ENCODE data around the gene TCF20. TPM values are rescaled to one million over a fixed set of nuclear protein-coding genes. Genes with fewer than 3 reads are reported as not detected.

The TCF20 gene
- total RNA-seq, 1 donor from 2014 or later: 31.0 TPM

- DNase-seq (ENCODE audit: low spot score): no peak
- Mint-ChIP-seq H3K36me3 (ENCODE audit: low read depth) (no peaks in the 10 kb centered on the region), H3K9me3 (ENCODE audit: low read depth) (no peaks in the 10 kb centered on the region), H3K4me3 (ENCODE audit: unreplicated experiment) (no peak overlapping the region), H3K27me3 (ENCODE audit: low read depth) (peaks cover 9% of the 10 kb centered on the region), H3K27ac (ENCODE audit: unreplicated experiment) (no peak overlapping the region), H3K4me1 (ENCODE audit: low read depth) (peaks cover 23% of the 10 kb centered on the region)
- TF ChIP-seq, protein P1, sequence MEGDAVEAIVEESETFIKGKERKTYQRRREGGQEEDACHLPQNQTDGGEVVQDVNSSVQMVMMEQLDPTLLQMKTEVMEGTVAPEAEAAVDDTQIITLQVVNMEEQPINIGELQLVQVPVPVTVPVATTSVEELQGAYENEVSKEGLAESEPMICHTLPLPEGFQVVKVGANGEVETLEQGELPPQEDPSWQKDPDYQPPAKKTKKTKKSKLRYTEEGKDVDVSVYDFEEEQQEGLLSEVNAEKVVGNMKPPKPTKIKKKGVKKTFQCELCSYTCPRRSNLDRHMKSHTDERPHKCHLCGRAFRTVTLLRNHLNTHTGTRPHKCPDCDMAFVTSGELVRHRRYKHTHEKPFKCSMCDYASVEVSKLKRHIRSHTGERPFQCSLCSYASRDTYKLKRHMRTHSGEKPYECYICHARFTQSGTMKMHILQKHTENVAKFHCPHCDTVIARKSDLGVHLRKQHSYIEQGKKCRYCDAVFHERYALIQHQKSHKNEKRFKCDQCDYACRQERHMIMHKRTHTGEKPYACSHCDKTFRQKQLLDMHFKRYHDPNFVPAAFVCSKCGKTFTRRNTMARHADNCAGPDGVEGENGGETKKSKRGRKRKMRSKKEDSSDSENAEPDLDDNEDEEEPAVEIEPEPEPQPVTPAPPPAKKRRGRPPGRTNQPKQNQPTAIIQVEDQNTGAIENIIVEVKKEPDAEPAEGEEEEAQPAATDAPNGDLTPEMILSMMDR (IDR thresholded peaks at IDR 0.05): no peak
These were observed 39.4 kb upstream of the TCF20 start for GRCh38 chr22:42309865-42310264.

GRCh38 chr22:42308892-42309468, 38.5 kb upstream of the TCF20 start:
- TF ChIP-seq, protein P1 (IDR thresholded peaks at IDR 0.05): no peak
- Mint-ChIP-seq H3K27ac (ENCODE audit: unreplicated experiment) (no peak overlapping the region), H3K4me3 (ENCODE audit: unreplicated experiment) (no peak overlapping the region), H3K9me3 (ENCODE audit: low read depth) (no peaks in the 10 kb centered on the region), H3K36me3 (ENCODE audit: low read depth) (no peaks in the 10 kb centered on the region), H3K4me1 (ENCODE audit: low read depth) (peaks cover 14% of the 10 kb centered on the region), H3K27me3 (ENCODE audit: low read depth) (peaks cover 16% of the 10 kb centered on the region)
- DNase-seq (ENCODE audit: low spot score): no peak

DNA sequence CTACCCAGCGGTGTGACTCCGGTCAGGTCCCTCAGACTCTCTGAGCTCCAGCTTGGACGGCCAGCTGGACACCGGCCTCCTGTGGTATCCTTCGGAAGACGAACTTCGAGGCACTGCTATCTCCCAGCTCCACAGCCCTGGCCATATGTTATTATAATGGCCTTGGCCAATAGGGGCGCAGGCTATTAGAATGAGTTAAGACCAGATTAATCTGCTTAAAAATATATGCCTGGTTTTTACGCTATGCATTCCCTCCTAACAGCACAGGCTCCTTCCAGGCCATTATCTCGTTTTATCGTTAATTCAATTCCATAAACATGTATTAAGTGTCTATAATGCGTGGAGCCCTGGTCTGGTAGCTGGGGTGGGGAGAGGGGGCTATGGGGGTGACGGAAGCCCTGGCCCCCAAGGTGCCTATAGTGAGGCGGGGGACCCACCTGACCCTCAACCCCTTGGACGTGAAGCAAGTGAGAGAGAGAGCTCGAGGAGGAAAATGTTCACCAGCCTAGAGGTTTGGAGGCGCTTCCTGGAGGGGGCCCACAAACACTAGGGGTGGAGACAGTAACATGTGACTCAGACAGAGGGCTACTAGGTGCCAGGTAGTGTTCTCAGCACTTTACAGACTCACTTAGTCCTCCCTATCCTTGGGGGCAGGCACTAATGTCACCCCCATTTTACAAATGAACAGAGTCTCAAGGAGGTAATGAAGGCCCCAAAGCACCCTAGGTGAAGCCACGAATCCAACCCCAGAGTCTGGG, 37.5 kb upstream of the TCF20 start:
- no peak overlapping the region for H3K27ac Mint-ChIP-seq (ENCODE audit: unreplicated experiment)
- no peaks in the 10 kb centered on the region for H3K9me3 Mint-ChIP-seq (ENCODE audit: low read depth)
- no peaks in the 10 kb centered on the region for H3K36me3 Mint-ChIP-seq (ENCODE audit: low read depth)
- peaks cover 4% of the 10 kb centered on the region for H3K4me1 Mint-ChIP-seq (ENCODE audit: low read depth)
- no peak overlapping the region for H3K4me3 Mint-ChIP-seq (ENCODE audit: unreplicated experiment)
- TF ChIP-seq, protein P1 (IDR thresholded peaks at IDR 0.05): no peak
- no peak for DNase-seq (ENCODE audit: low spot score)
- H3K27me3 Mint-ChIP-seq (ENCODE audit: low read depth): peaks cover 24% of the 10 kb centered on the region

DNA sequence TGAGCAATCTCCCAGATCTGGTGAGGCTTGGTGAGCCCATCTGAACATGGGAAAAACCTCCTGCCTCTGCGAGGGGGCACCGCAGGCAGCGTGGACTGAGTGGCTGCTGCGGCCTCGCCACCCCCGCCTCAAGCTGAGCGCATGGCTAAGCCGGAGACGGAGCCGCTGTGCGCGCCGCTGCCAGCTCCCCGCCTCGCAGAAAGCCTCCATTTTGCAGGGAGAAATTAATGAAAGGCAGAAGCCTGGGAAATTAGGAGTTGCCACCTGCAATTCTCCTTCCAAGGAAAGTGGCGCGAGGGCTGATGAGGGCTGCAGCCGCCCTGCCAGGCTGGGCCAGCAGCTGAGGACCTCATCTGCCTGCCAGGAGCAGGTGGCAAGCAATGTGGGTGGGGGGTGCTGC, 35.6 kb upstream of the TCF20 start:
- TF ChIP-seq, protein P1 (IDR thresholded peaks at IDR 0.05): no peak
- Mint-ChIP-seq H3K27me3 (ENCODE audit: low read depth) (peaks cover 27% of the 10 kb centered on the region), H3K4me3 (ENCODE audit: unreplicated experiment) (no peak overlapping the region), H3K27ac (ENCODE audit: unreplicated experiment) (no peak overlapping the region), H3K36me3 (ENCODE audit: low read depth) (no peaks in the 10 kb centered on the region), H3K9me3 (ENCODE audit: low read depth) (no peaks in the 10 kb centered on the region), H3K4me1 (ENCODE audit: low read depth) (peaks cover 4% of the 10 kb centered on the region)
- DNase-seq (ENCODE audit: low spot score): no peak

DNA sequence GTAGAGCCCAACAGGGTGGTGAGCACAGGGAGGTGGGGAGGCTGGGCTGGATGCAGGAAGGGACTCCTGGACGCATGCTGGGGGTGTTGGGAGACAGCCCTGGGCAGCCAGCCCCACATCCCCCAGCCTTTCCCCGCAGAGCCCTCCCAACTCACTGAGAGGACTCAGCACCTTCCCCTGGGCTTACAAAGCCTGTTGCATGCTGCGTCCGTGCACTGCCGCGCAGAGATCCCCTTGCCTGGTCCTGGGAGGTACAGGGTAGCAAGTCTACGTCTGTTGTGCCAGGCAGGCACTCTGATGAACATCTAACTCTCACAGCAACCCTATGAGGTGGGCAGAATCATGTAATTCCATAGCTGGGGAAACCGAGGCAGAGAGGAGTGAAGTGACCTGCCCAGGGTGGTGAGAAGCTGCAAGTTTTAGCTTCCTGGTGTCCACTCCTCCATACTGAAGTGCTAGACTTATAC, 33.9 kb upstream of the TCF20 start:
- Mint-ChIP-seq H3K4me3 (ENCODE audit: unreplicated experiment) (no peak overlapping the region), H3K27ac (ENCODE audit: unreplicated experiment) (no peak overlapping the region), H3K9me3 (ENCODE audit: low read depth) (no peaks in the 10 kb centered on the region), H3K4me1 (ENCODE audit: low read depth) (peaks cover 2% of the 10 kb centered on the region), H3K27me3 (ENCODE audit: low read depth) (peaks cover 30% of the 10 kb centered on the region), H3K36me3 (ENCODE audit: low read depth) (no peaks in the 10 kb centered on the region)
- no peak for DNase-seq (ENCODE audit: low spot score)
- TF ChIP-seq, protein P1 (IDR thresholded peaks at IDR 0.05): no peak

Data from chondrocyte (in vitro differentiated cells).